Nephron (organoid): ENCODE results near the gene GALNT14.
A peak's percentile ranks its signal among the peaks of the same experiment; 100 is the strongest.

Experiments
- H3K27ac Mint-ChIP-seq, 3 experiments: 2 replicates each; pipeline ENCODE4 v1.8.0; 2020; ENCODE audit warnings: mixed read lengths in 3 of 3, mild to moderate bottlenecking in 2 of 3, moderate library complexity in 1 of 3
- H3K27me3 Mint-ChIP-seq: 2 replicates; pipeline ENCODE4 v1.8.0; 2021; ENCODE audit warnings: low read depth, mild to moderate bottlenecking, moderate library complexity, mixed read lengths
- H3K36me3 Mint-ChIP-seq: 2 replicates; pipeline ENCODE4 v1.8.0; 2020; ENCODE audit warnings: low read depth, mixed read lengths
- H3K4me1 Mint-ChIP-seq: 2 replicates; pipeline ENCODE4 v1.8.0; 2020; ENCODE audit warnings: mixed read lengths
- H3K4me3 Mint-ChIP-seq, 3 experiments: 2 replicates each; pipeline ENCODE4 v1.8.0; 2020; ENCODE audit warnings: mild to moderate bottlenecking in 3 of 3, mixed read lengths in 3 of 3, moderate library complexity in 2 of 3
- H3K9me3 Mint-ChIP-seq: 2 replicates; pipeline ENCODE4 v1.8.0; 2020; ENCODE audit warnings: mixed read lengths
- TF ChIP-seq, protein P1 (sequence below), 3 experiments: fragments of 200-600 bp; sonication (generic); IDR thresholded peaks; one replicate each; pipeline ENCODE4 v1.5.0; 2021; ENCODE audit warnings: antibody characterized with exemption in 3 of 3; ENCODE audit not compliant: unreplicated experiment in 3 of 3

Gene GALNT14

DNA sequence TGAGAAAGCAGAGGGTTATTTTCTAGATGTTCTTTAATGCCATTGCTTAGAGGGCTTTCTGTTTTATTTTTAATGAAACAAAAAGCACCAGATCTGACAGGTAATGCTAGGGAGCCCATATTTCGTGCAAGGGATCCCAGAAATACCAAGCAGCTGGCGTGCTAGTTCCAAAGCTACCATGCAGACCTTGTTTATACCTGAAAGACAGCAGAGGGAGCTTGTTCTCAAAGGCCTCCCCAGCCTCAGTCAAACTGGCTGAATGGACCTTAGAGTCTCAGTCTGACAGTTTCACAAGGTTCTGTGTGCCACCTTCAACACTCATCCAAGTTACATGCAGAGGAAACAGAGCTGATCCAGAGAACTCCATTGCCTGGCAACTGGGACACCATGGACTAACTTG, 48.6 kb downstream of the GALNT14 start:
- peaks cover 8% of the 10 kb centered on the region for H3K9me3 Mint-ChIP-seq
- peaks cover 30% of the 10 kb centered on the region for H3K27me3 Mint-ChIP-seq
- peaks cover 3% of the 10 kb centered on the region for H3K36me3 Mint-ChIP-seq
- H3K4me3 Mint-ChIP-seq = no peak overlapping the region
- no peak overlapping the region for H3K27ac Mint-ChIP-seq
- TF ChIP-seq, protein P1, sequence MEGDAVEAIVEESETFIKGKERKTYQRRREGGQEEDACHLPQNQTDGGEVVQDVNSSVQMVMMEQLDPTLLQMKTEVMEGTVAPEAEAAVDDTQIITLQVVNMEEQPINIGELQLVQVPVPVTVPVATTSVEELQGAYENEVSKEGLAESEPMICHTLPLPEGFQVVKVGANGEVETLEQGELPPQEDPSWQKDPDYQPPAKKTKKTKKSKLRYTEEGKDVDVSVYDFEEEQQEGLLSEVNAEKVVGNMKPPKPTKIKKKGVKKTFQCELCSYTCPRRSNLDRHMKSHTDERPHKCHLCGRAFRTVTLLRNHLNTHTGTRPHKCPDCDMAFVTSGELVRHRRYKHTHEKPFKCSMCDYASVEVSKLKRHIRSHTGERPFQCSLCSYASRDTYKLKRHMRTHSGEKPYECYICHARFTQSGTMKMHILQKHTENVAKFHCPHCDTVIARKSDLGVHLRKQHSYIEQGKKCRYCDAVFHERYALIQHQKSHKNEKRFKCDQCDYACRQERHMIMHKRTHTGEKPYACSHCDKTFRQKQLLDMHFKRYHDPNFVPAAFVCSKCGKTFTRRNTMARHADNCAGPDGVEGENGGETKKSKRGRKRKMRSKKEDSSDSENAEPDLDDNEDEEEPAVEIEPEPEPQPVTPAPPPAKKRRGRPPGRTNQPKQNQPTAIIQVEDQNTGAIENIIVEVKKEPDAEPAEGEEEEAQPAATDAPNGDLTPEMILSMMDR (IDR thresholded peaks at IDR 0.05; ENCODE audit: unreplicated experiment in 3 of 3) = no peak
- H3K4me1 Mint-ChIP-seq = no peaks in the 10 kb centered on the region

DNA sequence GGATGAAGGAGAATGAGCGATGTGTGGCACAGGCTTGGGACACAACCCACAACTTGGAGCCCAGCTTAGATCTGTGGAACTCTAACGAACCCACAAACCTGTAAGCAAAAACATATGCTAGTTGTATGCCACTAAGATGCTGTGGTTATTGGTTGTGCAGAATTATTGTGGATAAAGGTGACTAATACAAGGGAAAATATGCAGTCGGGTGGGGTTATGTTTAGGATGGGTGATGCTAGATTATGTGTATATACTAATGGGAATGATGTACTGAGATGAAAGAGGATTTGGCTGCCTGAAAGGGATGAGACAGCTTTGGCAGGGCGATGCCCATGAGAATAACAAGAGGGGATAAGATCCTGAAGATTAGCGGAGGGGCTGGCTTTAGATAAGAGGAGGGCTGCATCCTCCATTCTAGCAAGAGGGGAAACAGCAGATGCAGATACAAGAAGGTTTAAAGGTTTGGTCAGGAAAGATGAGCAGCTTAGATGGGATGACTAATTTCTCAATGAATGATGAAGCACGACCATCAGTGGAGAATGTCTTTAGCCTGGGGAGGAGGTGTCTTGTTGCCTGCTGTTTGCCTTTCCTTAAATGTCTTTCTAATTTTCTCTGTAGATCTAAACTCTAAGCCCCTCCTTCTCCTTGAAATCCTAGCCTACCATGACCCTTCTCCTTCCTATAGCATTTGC, 49.6 kb downstream of the GALNT14 start:
- TF ChIP-seq, protein P1 (IDR thresholded peaks at IDR 0.05; ENCODE audit: unreplicated experiment in 3 of 3) = no peak
- no peak overlapping the region for H3K27ac Mint-ChIP-seq
- peaks cover 8% of the 10 kb centered on the region for H3K9me3 Mint-ChIP-seq
- H3K4me3 Mint-ChIP-seq = no peak overlapping the region
- H3K27me3 Mint-ChIP-seq = peaks cover 21% of the 10 kb centered on the region
- H3K36me3 Mint-ChIP-seq = peaks cover 3% of the 10 kb centered on the region
- peaks cover 2% of the 10 kb centered on the region for H3K4me1 Mint-ChIP-seq

DNA sequence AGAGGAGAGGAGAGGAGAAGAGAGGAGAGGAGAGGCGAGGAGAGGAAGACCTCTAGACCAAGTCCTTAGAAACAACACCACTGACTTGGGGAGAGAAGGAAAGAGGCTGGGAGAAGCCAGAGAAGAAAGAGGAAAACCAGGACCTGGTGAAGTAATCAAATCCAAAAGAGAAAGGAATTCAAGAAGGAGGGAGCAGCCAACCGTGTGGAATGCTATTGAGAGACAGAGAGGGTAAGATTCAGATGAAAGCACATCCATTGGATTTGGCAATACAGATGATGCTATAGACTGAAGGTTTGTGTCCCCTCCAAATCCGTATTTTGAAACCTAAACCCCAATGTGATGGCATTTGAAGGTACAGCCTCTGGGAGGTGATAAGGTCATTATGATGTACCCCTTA, 50.7 kb downstream of the GALNT14 start:
- H3K27me3 Mint-ChIP-seq = peaks cover 26% of the 10 kb centered on the region
- peak overlapping the region in 1 of 3 experiments; percentile 51 for H3K27ac Mint-ChIP-seq
- TF ChIP-seq, protein P1 (IDR thresholded peaks at IDR 0.05; ENCODE audit: unreplicated experiment in 3 of 3) = no peak
- H3K36me3 Mint-ChIP-seq = peaks cover 3% of the 10 kb centered on the region
- H3K4me3 Mint-ChIP-seq = no peak overlapping the region
- H3K4me1 Mint-ChIP-seq = peaks cover 7% of the 10 kb centered on the region
- peaks cover 8% of the 10 kb centered on the region for H3K9me3 Mint-ChIP-seq

DNA sequence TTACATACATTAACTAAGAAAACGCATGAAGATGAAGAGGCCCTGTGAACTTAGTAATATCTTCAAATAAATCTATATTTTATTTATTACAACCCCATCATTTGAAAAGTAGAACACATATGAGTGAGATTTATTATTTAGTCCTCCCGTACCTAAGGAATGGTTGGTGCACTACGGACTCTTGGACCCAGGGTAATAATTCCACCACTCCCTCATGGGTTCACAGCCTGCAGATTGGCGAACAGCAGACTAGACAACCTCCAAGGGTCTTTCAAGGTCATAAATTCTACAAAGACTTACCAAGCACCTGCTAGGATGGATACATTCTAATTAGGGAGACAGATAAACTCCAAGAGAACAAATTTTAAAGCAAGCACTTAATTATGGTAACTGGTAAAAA, 51.6 kb downstream of the GALNT14 start:
- Mint-ChIP-seq H3K9me3 (peaks cover 8% of the 10 kb centered on the region), H3K4me3 (no peak overlapping the region), H3K36me3 (peaks cover 3% of the 10 kb centered on the region), H3K27me3 (peaks cover 24% of the 10 kb centered on the region), H3K4me1 (peaks cover 7% of the 10 kb centered on the region), H3K27ac (peak overlapping the region in 1 of 3 experiments; percentile 76)
- TF ChIP-seq, protein P1 (IDR thresholded peaks at IDR 0.05; ENCODE audit: unreplicated experiment in 3 of 3) = no peak

DNA sequence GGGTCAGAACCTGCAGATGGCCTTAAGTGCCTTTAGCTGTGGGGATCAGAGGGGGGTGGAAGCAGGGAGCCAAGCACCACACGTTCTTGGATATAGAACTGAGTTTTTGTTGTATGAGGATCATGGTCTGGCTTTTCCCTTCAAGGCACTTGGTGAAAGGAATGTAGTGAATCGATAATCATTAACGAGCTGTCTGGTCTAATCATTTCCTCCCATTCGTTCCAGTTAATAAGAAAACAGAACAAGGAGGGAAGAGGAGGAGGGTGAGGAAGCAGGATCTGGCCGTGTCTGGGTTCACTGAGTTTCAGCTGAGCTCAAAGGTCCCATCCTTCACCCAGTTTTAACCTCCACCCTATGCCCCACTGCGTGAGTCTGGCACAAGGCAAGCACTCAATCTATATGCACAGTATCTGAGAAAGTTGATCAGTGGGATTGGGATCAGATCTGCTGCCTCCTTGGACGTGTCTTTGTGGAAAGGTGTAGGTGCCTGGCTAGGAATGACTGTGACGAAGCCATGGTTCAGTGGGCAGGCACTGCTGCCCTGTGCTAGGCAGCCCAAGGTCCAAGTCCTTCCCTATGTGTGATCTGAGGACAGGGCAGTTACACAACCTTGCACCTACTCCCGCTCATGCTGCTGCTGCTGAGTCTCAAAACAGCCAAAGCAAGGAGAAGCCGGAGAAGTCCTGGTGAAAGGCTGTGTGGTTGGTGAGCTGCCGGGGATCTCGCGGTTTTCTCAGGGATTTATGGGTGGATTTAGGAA, 54.8 kb downstream of the GALNT14 start:
- peaks cover 12% of the 10 kb centered on the region for H3K4me1 Mint-ChIP-seq
- H3K27ac Mint-ChIP-seq = peak overlapping the region; percentile 93 to 94 (median 93)
- H3K36me3 Mint-ChIP-seq = peaks cover 3% of the 10 kb centered on the region
- H3K27me3 Mint-ChIP-seq = peaks cover 31% of the 10 kb centered on the region
- TF ChIP-seq, protein P1 (IDR thresholded peaks at IDR 0.05; ENCODE audit: unreplicated experiment in 3 of 3) = no peak
- peak overlapping the region in 2 of 3 experiments; percentile 36 to 39 for H3K4me3 Mint-ChIP-seq
- peaks cover 8% of the 10 kb centered on the region for H3K9me3 Mint-ChIP-seq
